CD4-positive, alpha-beta T cell treated with Interleukin-15 for 4 hours (primary cell): ENCODE data around the gene SH3TC2.

Source experiments
- DNase-seq: peaks from one replicate; pipeline ENCODE4 v3.0.0-alpha.2; 2020; ENCODE audit warnings: low spot score

SH3TC2 gene

GRCh38 chr5:148969291-148969690, 93.6 kb downstream of the SH3TC2 start:
- DNase-seq: no peak

DNA sequence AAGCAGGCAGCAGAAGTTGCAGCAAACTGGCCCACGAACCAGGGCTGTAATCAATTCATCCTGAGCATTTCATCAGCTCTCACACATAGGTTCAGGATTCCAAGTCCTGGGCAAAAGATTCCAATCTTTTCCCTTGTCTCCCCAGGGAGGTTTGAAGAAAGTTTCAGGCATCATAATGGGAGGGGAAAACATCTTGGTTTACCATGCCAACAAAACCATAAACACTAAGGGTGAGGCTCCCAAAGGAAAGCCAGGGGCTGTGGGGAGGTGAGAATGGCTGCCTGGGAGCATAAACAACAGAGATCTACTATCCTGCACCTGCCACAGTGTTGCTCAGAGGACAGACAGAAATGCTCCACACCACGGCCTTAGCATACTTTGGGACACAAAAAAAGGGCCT, 94.6 kb downstream of the SH3TC2 start:
- DNase-seq: no peak

GRCh38 chr5:148967783-148968182, 95.1 kb downstream of the SH3TC2 start:
- no peak for DNase-seq

GRCh38 chr5:148966938-148967337, 95.9 kb downstream of the SH3TC2 start:
- no peak for DNase-seq

DNA sequence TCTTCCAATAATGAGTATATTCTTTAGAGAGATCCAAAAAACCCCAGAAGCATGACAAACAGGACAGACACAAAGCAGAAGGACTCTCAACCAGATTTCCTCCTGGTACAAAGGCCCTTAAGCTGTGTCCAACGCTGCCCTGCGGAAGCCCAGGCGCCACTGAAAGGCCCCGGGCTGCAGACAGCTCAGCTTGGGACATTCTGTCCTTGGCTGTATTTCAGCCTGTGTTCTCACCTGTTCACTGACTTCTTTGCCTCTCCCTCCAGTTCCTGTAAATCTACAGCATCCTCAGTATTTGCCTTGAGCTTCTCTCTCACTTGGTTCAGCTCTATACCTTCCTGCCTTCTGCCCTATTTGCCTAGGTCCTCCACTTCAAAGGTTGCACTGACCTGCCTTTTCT, 96.5 kb downstream of the SH3TC2 start:
- no peak for DNase-seq

GRCh38 chr5:148965511-148966265, 97.2 kb downstream of the SH3TC2 start:
- no peak for DNase-seq

- no peak for DNase-seq
Measured at GRCh38 chr5:148963664-148964063, 99.2 kb downstream of the SH3TC2 start.

DNA sequence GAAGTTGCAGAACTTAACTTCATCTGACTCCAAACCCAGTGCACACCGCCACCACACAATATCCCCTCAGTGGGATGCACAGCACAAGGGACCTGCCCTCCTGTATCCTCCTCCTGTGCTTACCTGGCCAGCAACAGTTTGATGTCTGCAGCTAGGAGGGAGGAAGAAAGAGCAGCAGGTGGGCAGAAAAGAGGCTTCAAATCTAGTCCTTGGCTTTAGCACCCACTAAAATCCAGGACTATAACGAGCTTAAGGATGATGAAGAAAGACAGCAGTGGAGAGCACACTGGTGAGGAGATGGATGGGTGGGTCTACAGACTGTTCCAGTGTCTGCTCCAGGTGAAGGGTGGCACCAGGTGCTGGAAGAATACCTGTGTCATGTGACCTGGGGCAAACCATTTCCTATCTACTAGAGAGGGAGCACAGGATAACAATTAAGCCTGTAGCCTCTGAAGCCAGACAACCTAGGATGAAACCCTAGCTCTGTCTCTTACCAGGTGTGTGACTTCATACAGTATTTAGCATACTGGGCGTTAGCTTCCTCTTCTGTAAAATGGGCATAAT, 100.0 kb downstream of the SH3TC2 start:
- DNase-seq: no peak

- DNase-seq: no peak
Measured at GRCh38 chr5:148962200-148962550, 100.7 kb downstream of the SH3TC2 start.

DNA sequence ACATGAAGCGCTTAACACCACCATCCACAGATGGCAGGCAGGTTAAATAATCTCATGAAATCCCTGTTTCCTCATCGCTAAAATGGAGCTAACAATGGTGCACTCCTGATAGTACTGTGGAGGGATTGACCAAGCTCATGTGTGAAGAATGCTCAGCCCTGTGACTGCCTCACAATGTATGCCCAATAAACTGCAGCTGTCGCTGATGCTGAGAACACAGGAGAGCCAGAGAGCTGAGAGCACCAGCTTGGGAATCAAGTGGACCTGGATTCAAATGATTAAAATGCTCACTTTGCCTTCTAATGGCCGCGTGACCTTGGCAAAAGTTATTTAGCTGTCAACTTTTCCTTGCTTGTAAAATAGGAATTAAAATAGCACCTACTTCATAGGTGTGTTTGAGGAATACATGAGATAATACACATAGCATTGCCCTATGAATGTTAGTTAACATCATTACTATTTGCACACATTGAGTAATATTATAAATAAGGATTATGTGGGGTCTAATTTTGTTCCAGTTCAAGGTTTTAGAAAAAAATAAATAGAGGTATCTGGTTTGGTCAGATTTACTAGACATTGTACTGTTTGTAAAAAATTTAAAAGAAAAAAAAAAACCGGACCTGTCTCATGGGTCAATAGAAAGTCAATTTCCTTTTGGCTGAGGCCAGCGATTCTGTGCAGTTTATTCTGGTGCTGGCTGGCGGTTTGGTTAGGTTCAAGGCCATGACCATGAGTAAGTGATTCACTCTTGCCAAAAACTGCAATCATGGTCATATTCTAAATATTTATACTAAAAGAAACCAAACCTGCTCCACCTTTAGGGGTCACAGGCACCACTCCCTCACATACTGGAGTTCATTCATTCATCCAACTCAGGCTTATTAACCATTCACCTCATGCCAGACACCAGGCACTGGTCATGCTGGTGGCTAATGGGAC, 101.3 kb downstream of the SH3TC2 start:
- DNase-seq: no peak

- DNase-seq: no peak
Measured at GRCh38 chr5:148960070-148960769, 102.6 kb downstream of the SH3TC2 start.

DNA sequence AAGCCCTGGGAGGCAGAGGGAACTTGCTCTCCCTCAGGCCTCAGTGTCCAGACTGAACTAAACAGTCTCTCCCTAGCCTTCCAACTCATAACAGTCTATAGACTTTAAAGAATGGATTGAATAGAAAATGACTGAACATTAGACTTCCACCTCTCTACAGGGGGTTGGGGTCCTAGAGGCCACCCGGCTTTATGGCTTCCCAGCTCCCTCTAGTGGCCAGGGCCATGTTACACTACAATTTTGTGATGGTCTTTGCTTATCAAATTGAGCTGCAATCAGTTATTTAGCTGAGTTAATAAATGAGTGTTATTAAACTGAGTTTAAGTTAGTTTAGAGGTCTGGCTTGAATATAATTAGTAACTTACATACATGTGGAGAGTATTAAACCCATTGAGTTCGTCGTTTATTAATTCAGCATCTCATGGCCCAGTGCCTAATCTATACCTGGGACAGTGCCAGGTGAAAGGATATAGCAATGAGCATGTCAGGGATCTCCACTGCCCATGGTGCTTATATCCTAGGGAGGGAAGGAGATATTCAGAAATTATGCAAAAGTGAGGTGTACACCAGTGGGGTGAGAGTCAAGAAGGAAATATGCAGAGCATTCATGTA, 105.2 kb downstream of the SH3TC2 start:
- peak; percentile 57 for DNase-seq

DNA sequence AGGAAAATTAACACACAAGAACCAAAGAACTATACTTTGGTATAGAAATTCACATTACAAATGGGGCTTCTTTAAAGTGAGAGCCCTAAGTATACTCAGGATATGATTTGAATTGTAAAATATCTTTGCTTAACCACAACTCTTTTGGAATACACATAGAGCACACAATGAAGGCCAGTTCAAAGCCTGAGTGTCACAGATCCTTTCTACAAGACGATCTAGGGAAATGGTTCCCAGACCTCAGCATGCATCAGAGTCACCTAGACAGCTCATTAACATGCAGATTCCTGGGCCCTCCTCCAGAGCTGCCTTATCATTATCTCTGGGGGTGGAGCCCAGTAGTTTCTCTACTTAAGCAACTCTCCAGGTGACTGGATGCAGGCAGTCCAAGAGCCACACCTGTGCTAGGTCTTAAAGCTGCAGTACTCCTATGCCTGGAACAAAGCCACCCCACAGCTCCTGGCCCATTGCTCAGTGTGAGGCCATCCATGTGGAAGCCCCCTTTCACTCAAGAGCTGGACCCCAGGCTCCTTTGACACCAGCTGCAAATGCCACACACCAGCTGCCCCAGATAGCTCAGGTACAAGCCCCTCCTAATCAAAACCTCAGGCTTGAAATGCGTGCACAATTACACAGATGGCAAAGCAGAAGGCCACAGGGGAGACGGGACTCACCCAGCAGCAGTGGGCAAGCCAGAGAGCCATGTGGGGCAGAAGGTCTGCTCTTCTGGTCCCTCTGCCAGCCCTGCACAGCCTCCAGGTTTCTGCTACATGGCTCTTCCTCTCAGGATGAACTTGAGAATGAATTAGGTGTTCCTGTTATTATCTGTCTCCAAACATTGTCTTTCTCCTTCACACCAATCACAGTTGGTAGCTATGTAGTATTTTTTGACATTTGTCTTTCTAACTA, 106.1 kb downstream of the SH3TC2 start:
- no peak for DNase-seq
